GM12891 (cell line): Measurements from ENCODE around the gene SLC22A23.

Experiments
- PAX5 ChIP-seq: IDR thresholded peaks from 2 replicates; pipeline ENCODE4 v1.6.1; 2011; ENCODE audit warnings: low read length, moderate library complexity, mild to moderate bottlenecking; ENCODE audit not compliant: insufficient read depth, severe bottlenecking
- POLR2A ChIP-seq: IDR thresholded peaks from 2 replicates; pipeline ENCODE4 v1.6.1; 2011; ENCODE audit warnings: low read depth, low read length, control low read depth
- POLR2AphosphoS5 ChIP-seq: IDR thresholded peaks from 2 replicates; pipeline ENCODE4 v1.6.1; 2011; ENCODE audit warnings: low read depth, low read length, control low read depth
- POU2F2 ChIP-seq: IDR thresholded peaks from 2 replicates; pipeline ENCODE4 v1.6.1; 2011; ENCODE audit warnings: low read depth, mild to moderate bottlenecking, control low read depth, low read length, moderate library complexity
- TAF1 ChIP-seq: IDR thresholded peaks from 2 replicates; pipeline ENCODE4 v1.6.1; 2011; ENCODE audit warnings: low read depth, low read length, control low read depth

- TF ChIP-seq POLR2AphosphoS5, result no peak
- no peak for TF ChIP-seq POLR2A
- TF ChIP-seq TAF1, result no peak
- TF ChIP-seq POU2F2, result no peak
- TF ChIP-seq PAX5, result no peak
Observed at GRCh38 chr6:3283241-3283640, 173.6 kb downstream of the SLC22A23 start.
